Gastrocnemius medialis (tissue), 4 donors: Measurements from ENCODE around the gene TMA7.

Experiments
- CTCF ChIP-seq, 5 experiments: fragments of 450-650 bp in 3 of 5; fragments of 200-600 bp in 2 of 5; sonication (generic) in 2 of 5; IDR thresholded peaks in 4 of 5; conservative IDR thresholded peaks in 1 of 5; 1 replicate in 4 of 5; 2 replicates in 1 of 5; pipeline ENCODE4 v1.5.1; 2016 to 2019; ENCODE audit warnings: antibody characterized with exemption in 5 of 5, mild to moderate bottlenecking in 3 of 5, moderate library complexity in 3 of 5
- POLR2A ChIP-seq, 2 donors: fragments of 450-650 bp; IDR thresholded peaks; one replicate each; pipeline ENCODE4 v1.6.1; 2017; ENCODE audit warnings: antibody characterized with exemption in 2 of 2, mild to moderate bottlenecking in 2 of 2, moderate library complexity in 2 of 2

- TF ChIP-seq CTCF (IDR thresholded peaks at IDR 0.05 in 4 of 5, conservative IDR thresholded peaks at IDR 0.05 in 1 of 5) (no peak), POLR2A (IDR thresholded peaks at IDR 0.05) (no peak)
These were observed 53.1 kb downstream of the TMA7 start for GRCh38 chr3:48493203-48493501.
